NCI-H226 (cell line): Measurements from ENCODE around the gene VEGFB.
A peak's percentile ranks its signal among the peaks of the same experiment; 100 is the strongest.

Experiments used
- DNase-seq: peaks from one replicate; pipeline ENCODE4 v3.0.0-alpha.2; 2015

VEGFB gene

GRCh38 chr11:64211181-64211872 is 23.1 kb upstream of the VEGFB start:
- DNase-seq: no peak

- no peak for DNase-seq
Observed at GRCh38 chr11:64216879-64217278, 17.5 kb upstream of the VEGFB start.

DNA sequence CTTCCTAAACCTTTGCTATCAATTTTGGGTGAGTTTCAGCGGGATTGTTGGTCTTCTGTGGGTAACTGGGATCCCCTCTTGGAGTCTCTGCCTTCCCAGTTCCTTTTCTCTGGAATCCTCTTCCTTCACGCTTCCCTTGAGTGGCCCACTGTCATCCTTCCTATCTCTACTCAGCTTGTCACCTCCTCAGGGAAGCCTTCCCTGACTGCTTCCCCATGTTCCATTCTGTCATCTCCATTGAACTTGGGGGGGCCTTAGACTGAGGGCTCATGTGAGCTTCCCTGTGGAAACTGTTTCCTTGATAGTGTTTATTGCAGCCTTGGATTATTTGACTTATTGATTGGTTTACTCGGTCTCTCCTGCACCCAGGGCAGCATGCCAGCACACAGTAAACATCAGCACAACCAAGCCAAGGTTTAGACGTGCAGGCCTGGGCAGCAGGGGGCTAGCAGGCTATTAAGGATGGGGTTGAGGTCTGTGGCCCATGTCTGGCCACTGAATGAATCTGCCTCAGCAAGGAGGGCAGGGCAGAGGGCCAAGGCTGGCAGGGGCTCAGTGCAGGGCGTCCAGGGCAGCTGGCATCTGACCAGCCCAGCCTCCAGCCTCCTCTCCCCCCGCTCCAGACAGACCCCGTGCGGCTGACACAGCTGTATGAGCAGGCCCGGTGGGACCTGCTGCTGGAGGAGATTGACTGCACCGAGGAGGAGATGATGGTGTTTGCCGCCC is 15.6 kb upstream of the VEGFB start:
- DNase-seq: no peak

DNA sequence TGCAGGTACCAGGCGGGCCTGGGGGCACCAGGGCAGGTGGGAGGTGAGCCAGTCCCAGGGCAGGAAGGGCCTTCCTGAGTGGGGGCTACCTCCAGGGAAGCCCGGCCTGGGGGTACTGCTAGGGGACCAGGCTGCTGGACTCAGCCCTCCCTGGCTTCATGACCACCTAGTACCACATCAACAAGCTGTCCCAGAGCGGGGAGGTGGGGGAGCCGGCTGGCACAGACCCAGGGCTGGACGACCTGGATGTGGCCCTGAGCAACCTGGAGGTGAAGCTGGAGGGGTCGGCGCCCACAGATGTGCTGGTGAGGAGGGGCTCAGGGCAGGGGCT is 15.1 kb upstream of the VEGFB start:
- no peak for DNase-seq

DNA sequence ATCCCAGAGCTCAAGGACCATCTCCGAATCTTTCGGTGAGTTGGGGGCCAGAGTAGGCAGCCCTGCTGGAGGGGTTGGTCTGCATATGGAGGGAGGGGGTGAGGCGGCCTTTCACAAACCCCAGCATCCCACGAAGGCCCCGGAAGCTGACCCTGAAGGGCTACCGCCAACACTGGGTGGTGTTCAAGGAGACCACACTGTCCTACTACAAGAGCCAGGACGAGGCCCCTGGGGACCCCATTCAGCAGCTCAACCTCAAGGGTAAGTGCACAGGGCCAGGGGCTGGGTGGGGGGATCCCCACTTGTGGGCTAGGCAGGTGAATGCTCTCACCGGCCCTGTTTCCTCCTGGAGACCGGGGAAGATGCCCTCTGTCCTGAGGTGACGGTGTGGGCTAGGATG is 14.6 kb upstream of the VEGFB start:
- DNase-seq: no peak

- DNase-seq: no peak
Observed at GRCh38 chr11:64220271-64220670, 14.1 kb upstream of the VEGFB start.

DNA sequence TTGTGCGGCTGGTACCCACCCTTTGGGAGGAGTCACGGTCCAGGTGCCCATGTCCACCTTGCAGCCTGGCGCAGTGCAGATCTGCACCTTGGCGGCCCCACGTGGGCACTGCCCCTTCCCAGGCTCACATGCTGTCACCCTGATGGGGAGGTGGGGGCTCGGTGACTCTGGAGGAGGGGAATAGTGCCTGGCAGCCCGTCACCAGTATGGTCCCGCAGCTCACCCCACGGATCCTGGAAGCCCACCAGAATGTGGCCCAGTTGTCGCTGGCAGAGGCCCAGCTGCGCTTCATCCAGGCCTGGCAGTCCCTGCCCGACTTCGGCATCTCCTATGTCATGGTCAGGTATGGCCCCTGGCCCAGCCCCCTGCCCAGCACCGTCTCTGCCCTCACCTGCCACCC is 13.6 kb upstream of the VEGFB start:
- DNase-seq: no peak

GRCh38 chr11:64222651-64223000 is 11.8 kb upstream of the VEGFB start:
- DNase-seq: no peak

DNA sequence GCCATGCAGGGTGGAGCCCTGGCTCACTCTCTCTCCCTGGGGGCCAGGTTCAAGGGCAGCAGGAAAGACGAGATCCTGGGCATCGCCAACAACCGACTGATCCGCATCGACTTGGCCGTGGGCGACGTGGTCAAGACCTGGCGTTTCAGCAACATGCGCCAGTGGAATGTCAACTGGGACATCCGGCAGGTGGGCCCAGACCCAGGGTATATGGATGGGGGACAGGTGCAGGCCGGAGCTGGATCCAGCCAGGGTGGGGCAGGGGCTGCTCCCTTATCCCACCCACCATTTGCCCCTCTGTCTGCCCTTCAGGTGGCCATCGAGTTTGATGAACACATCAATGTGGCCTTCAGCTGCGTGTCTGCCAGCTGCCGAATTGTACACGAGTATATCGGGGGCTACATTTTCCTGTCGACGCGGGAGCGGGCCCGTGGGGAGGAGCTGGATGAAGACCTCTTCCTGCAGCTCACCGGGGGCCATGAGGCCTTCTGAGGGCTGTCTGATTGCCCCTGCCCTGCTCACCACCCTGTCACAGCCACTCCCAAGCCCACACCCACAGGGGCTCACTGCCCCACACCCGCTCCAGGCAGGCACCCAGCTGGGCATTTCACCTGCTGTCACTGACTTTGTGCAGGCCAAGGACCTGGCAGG is 11.3 kb upstream of the VEGFB start:
- no peak for DNase-seq

GRCh38 chr11:64224151-64224890 is 10.1 kb upstream of the VEGFB start:
- peak; percentile 44 for DNase-seq

- DNase-seq: no peak
Observed at GRCh38 chr11:64224891-64225607, 9.3 kb upstream of the VEGFB start.

GRCh38 chr11:64225608-64226506 is 8.5 kb upstream of the VEGFB start, which contains the start of the genes NUDT22 and TRPT1:
NUDT22 (plus strand) TSS chr11:64226274; CDS start chr11:64226653, 379 bp downstream.
TRPT1 (minus strand) TSS chr11:64226186; CDS start chr11:64225860, 326 bp downstream.
- DNase-seq: peak; percentile 80

DNA sequence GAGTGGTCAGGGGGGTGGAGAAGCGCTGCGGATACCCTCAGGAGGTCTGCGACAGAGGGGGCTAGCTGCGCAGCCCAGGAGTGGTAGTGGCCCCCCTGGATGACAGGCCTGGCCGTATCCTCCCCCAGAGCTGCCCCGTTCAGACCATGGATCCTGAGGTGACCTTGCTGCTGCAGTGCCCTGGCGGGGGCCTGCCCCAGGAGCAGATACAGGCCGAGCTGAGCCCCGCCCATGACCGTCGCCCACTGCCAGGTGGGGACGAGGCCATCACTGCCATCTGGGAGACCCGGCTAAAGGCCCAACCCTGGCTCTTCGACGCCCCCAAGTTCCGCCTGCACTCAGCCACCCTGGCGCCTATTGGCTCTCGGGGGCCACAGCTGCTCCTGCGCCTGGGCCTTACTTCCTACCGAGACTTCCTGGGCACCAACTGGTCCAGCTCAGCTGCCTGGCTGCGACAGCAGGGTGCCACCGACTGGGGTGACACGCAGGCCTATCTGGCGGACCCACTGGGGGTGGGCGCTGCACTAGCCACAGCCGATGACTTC is 7.8 kb upstream of the VEGFB start:
- DNase-seq: no peak

DNA sequence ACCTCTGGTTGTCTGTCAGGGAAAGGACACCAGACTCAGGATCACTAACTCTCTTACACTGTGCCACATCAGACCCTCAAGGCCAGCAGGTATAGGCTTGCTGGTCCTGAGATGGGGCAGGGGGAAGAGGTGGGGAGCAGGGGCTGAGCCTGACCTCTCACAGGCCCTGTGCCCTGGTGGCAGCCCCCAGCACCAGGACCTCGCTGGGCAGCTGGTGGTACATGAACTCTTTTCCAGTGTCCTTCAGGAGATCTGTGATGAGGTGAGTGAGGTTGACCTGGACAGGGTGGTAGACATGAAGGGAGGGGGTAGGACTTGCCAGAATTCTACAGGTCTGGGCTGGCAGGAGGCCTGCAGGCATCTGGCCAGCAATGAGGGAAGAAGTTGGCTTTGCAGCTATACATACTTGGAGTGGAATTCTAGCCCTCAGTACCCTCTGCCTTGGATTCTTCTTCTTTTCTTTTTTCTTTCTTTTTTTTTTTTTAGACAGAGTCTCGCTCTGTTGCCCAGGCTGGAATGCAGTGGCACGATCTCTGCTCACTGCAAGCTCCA is 6.9 kb upstream of the VEGFB start:
- no peak for DNase-seq

DNA sequence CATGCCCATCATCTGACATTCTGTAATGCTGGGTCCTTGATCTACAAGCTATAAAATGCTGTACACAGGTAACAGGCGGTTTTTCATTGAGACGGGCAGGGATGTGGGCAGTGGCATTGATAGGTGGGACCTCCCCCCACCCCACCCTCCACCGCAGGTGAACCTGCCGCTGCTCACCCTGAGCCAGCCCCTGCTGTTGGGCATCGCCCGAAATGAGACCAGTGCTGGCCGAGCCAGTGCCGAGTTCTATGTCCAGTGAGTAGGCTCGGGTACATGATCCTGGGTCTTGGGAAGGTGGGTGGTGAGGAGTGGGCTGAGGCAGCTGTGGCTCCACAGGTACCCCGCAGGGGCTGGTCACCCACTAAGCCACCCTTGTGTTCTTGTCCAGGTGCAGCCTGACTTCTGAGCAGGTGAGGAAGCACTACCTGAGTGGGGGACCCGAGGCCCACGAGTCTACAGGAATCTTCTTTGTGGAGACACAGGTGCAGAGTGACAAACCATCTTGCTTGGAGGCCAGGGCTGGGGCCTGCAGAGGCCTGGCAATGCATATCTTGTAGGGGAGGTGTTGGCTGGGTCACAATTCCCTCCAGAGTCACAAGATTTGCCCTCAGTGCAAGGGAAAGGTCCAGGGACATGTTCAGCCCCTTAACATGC is 5.2 kb upstream of the VEGFB start:
- no peak for DNase-seq

GRCh38 chr11:64229744-64230170 is 4.6 kb upstream of the VEGFB start:
- DNase-seq: no peak

GRCh38 chr11:64230171-64230984 is 4.0 kb upstream of the VEGFB start, which contains the start of gene DNAJC4:
DNAJC4 (plus strand) TSS chr11:64230548; CDS start chr11:64230855, 307 bp downstream.
- peak; percentile 86 for DNase-seq

DNA sequence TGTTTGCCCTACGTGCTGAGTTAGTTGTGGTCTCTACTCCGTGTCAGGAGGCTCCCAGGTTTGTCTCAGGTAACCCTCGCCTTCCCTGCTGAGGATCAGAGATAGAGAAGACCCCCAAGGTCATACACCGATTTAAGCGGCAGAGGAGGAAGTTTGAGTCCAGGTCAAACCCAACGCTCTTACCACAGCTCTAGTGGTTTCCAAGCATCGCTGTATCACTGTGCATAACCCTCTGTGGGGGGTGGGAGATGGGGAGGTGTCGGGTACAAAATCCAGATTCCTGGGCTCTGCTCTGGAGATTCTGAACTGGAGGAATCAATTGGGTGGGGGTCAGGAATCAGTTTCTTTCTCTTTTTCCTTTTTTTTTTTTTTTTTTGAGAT is 3.4 kb upstream of the VEGFB start:
- DNase-seq: no peak

DNA sequence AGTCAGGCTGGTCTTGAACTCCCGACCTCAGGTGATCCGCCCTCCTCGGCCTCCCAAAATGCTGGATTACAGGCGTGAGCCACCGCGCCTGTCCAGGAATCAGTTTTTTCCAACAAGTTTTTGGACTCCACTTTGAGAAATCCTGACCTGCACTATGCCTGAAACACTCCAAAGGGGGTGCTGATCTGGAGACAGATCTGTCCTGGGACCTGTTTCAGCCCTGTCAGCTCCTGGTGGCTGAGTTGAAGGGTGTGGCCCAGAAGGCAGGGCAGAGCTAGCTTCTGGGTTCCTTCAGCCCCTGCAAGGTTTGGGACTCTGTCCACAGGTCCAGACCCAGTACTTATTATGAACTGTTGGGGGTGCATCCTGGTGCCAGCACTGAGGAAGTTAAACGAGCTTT is 2.8 kb upstream of the VEGFB start:
- no peak for DNase-seq
